Brain microvascular endothelial cell (primary cell): Measurements from ENCODE around the gene SDHC.

Experiments used
- DNase-seq: peaks from one replicate; pipeline ENCODE4 v3.0.0-alpha.2; 2020
- H3K27ac ChIP-seq: fragments of 250-450 bp; sonication (Bioruptor Pico); 2 replicates; pipeline ENCODE4 v1.5.1; 2020; ENCODE audit warnings: mild to moderate bottlenecking, moderate library complexity
- H3K27me3 ChIP-seq: fragments of 250-450 bp; sonication (Bioruptor Pico); replicated peaks from 2 replicates; pipeline ENCODE4 v1.5.1; 2020; ENCODE audit warnings: mild to moderate bottlenecking
- H3K36me3 ChIP-seq: fragments of 250-450 bp; sonication (Bioruptor Pico); replicated peaks from 2 replicates; pipeline ENCODE4 v1.5.1; 2020; ENCODE audit warnings: mild to moderate bottlenecking
- H3K4me3 ChIP-seq: 2 replicates; pipeline ENCODE4 v1.5.1; 2011; ENCODE audit warnings: low read depth, mild to moderate bottlenecking, control low read depth, low read length, moderate library complexity
- CTCF ChIP-seq: IDR thresholded peaks from 2 replicates; pipeline ENCODE4 v1.5.1; 2011; ENCODE audit warnings: low read depth, mild to moderate bottlenecking, moderate library complexity, low read length, control low read depth, inconsistent platforms; ENCODE audit errors: missing control alignments
- in situ Hi-C: cut with HindIII; loops from 2 replicates; pipeline ENCODE4 v1.10.0; 2017; ENCODE audit warnings: low sequenced_read_pairs, low pct_ligation_motif_present

Gene SDHC, protein sequence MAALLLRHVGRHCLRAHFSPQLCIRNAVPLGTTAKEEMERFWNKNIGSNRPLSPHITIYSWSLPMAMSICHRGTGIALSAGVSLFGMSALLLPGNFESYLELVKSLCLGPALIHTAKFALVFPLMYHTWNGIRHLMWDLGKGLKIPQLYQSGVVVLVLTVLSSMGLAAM

DNA sequence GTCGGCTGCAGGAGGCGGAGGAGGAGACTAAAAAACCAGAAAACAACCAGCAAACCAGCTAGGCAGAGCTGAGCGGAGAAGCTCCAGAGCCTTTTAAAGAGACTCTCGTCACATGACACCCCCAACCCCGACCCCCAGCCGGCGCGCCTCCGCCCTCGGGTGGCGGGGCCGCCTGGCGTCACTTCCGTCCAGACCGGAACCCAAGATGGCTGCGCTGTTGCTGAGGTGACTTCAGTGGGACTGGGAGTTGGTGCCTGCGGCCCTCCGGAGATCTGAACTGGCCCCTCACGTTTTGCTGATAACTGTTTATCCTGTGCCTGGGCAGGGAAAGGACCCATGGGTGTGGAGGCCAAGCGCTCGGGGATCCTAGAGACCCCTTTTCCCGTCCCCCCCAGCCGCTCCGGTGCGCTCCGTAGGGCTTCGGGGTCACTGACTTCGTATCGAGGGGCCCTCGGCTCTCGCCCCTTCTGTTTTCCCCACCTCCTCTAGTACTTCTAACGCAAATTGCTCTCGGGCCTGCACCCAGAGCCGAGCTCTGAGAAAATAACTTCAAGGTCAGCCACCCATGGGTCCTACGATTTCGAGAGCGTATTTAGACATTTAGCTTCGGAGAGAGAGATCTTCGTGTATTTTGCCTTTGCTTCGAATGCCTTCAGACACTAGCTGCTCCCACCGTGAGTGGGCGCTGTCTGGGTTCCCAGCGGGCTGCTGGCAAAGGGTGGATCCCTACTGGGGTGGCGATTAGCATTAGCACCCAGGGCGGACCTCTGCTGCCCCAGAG lies at the start of gene SDHC:
SDHC (plus strand) TSS at position 181 of the 781 bp plus-strand sequence; CDS start at position 206, 25 bp downstream.
- peak; percentile 82 for DNase-seq
- Histone ChIP-seq H3K36me3 (peaks cover 3% of the 10 kb centered on the region), H3K27me3 (no peaks in the 10 kb centered on the region), H3K4me3 (peak within 1 kb of the TSS; percentile 95), H3K27ac (peak within 1 kb of the TSS; percentile 97)
- in situ Hi-C loops = no loop called here
- peak; percentile 75 for TF ChIP-seq CTCF

DNA sequence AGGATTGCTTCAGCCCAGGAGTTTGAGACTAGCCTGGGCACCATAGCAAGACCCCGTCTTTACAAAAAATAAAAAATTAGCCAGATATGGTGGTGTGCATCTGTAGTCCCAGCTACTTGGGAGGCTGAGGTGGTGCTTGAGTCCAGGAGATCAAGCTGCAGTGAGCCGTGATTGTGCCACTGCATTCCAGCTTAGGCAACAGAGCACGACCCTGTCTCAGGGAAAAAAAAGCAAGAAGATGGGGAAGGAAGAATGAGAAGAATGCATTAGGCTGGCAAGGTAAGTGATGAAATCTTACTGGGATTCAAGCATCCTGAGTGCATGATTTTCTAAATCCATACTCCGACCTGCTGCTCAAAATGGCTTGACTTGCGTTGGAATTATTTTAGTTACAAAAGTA lies 48.9 kb upstream of the SDHC start:
- Histone ChIP-seq H3K4me3 (no peak overlapping the region), H3K36me3 (no peaks in the 10 kb centered on the region), H3K27me3 (peaks cover 11% of the 10 kb centered on the region), H3K27ac (no peak overlapping the region)
- no peak for TF ChIP-seq CTCF
- in situ Hi-C loops = no loop called here
- DNase-seq = no peak

GRCh38 chr1:161266202-161266601 lies 48.0 kb upstream of the SDHC start:
- Histone ChIP-seq H3K27me3 (peaks cover 6% of the 10 kb centered on the region), H3K36me3 (no peaks in the 10 kb centered on the region), H3K4me3 (no peak overlapping the region), H3K27ac (no peak overlapping the region)
- no peak for TF ChIP-seq CTCF
- DNase-seq = no peak
- in situ Hi-C loops = no loop called here

DNA sequence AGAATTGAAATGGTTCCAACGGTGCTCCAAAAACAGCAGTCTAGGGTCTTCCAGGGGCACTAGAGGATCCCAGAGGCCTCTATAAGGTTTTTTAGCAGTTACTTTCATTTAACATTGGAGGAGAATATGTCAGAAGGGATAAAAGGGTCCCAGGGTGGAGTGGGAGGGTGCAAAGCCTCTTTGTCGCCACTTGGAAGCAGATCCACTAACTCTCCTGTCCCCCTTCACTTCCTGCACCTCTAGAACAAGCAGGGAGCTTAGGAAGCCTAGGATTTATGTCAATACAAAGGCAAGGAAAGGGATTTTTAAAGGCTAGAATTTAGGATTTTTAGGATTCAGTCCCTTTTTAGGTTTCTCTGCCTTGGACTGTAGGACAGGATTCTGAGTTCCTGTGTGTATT lies 47.3 kb upstream of the SDHC start:
- no peak for TF ChIP-seq CTCF
- Histone ChIP-seq H3K36me3 (no peaks in the 10 kb centered on the region), H3K4me3 (no peak overlapping the region), H3K27ac (no peak overlapping the region), H3K27me3 (peaks cover under 1% of the 10 kb centered on the region)
- DNase-seq = no peak
- in situ Hi-C loops = no loop called here

GRCh38 chr1:161267321-161267720 lies 46.9 kb upstream of the SDHC start:
- Histone ChIP-seq H3K4me3 (no peak overlapping the region), H3K27me3 (no peaks in the 10 kb centered on the region), H3K27ac (no peak overlapping the region), H3K36me3 (no peaks in the 10 kb centered on the region)
- no peak for TF ChIP-seq CTCF
- in situ Hi-C loops = no loop called here
- DNase-seq = no peak
